ENCODE measurements around the gene CC2D2A.
"Not testable (repeated sequence)": the region's sequence is repeated elsewhere in the genome, so short reads cannot be mapped to it uniquely, and the experiment has no call there.

CC2D2A gene

GRCh38 chr4:15562623-15563022 lies 92.9 kb downstream of the CC2D2A start:
- DNase-seq: no peak

- DNase-seq: no peak
These were observed 94.2 kb downstream of the CC2D2A start for GRCh38 chr4:15563871-15564270.

DNA sequence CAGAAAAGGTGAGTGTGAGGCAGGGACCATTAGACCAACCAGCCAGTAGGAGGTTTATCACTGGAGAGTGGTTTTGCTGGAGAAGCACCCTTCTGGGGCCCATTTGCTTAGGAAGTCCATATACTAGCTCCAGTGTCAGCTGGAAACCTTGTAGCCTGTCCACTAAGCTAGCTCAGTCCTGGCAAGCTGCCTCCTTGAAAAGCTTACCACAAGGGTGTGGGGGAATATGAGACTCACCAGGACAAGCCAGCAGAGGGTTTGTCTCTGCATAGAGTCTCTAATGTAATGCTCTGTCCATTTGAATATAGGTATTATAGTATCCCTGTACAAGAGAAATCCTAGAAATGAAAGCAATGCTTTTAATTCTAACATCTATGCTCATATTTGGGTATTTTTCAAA lies 99.1 kb downstream of the CC2D2A start:
- no peak for DNase-seq

DNA sequence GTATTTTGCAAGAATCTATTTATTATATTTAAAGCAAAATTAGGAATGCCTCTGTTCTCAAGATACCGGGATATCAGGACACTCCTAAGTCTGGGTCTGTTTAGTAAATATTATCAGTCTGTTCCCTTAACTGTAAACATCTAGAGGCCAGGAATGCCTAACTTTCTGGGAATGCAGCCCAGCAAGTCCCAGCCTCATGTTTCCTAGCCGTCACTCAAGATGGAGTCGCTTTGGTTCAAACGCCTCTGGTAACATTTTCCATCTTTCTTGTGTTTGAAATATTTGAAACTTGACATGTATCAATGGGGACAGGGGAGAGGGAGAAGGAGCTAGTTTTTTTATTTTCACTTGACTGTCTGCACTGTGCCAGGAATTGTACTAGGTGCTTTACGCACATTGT lies 100.1 kb downstream of the CC2D2A start:
- no peak for DNase-seq

DNA sequence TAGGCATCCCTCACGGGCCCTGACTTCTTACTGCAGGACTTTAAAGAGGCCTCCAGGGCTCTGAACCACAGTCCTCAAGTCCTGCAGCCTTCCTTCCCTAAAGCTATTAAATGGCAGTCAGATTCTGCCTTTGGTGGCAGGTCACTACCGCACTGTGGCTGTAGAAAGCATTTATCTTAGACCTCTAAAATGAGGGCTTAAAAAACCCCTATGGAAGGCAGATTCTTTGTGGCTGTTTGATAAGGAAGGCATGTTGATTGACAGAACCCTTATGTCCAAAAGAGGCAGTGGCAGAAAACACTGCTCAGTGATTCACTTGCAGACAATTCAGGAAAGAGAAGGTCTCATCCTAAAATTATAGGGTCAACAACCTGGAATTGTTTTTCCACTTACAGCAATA lies 106.3 kb downstream of the CC2D2A start:
- no peak for DNase-seq

DNA sequence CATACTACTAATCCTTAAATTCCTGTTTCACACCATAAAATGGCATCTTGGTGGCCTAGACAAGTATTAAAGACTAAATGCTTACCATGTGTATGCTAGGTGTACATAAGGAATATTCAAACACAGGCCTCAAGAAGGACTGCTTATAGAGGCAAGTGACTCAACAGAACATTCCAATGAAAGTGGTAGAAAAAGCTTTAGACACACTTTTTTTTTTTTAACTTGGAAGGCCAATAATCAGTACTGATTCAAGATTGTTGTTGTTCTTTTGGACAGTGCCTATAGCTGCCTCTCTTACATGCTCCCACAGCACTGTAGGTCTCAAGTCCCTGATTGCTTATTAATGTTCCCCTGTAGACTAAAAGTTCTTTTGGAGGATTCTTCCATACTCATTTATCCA lies 107.8 kb downstream of the CC2D2A start:
- no peak for DNase-seq

DNA sequence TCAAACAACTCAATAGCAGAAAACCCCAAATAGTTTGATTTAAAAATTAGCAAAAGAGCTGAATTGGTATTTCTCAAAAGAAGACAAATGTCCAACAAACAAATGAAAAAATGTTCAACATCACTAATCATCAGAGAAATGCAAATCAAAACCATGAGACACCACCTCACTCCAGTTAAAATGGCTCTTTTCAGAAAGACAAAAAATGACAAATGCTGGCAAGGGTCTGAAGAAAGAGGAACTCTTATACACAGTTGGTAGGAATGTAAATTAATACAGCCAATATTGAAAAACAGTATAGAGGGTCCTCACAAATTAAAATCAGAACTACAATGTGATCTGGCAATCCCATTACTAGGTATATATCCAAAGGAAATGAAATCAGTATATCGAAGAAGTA lies 115.1 kb downstream of the CC2D2A start:
- no peak for DNase-seq

GRCh38 chr4:15585331-15585730 lies 115.6 kb downstream of the CC2D2A start:
- DNase-seq: no peak

- no peak for DNase-seq
These were observed 116.4 kb downstream of the CC2D2A start for GRCh38 chr4:15586066-15586465.

GRCh38 chr4:15587649-15588048 lies 118.0 kb downstream of the CC2D2A start:
- no peak for DNase-seq

GRCh38 chr4:15592799-15593198 lies 123.1 kb downstream of the CC2D2A start:
- DNase-seq: no peak

DNA sequence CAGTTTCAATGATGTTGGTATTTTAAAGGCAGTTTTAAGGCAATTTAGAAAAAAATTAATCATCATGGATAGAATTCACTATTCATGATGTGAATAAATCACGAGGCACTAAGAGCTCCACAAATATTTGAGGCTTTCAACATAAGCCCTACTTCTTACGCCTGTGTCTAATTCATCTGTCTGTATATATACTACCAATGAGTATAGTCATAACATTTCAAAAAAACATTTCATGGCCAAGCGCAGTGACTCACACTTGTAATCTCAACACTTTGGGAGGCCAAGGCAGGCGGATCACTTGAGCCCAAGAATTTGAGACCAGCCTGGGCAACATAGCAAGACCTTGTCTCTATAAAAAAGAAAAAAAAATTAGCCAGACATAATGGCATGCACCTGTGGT lies 129.0 kb downstream of the CC2D2A start:
- no peak for DNase-seq

GRCh38 chr4:15600176-15600575 lies 130.5 kb downstream of the CC2D2A start:
- no peak for DNase-seq

- no peak for DNase-seq
These were observed 132.2 kb downstream of the CC2D2A start for GRCh38 chr4:15601862-15602261.

DNA sequence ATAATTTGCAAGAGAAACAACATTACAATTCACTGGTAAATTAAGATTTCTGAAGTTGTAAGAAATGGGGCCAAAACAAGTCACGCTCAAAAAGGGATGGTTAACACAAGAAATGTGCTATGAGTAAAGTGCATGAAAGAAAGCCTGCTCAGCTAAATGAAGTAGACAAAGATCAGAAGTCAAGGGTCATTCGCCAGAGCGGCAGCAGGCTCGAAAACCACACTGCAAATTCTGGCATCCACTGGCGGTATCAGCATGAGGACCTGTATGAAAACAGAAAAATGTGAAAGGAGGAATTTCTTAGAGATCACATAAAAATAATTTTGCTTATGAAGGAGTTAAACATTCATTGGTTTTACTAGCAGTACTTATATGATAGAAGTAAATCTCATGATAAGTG lies 135.9 kb downstream of the CC2D2A start:
- no peak for DNase-seq

GRCh38 chr4:15610855-15611254 lies 141.2 kb downstream of the CC2D2A start:
- no peak for DNase-seq

- no peak for DNase-seq
These were observed 142.5 kb downstream of the CC2D2A start for GRCh38 chr4:15612136-15612535.

- DNase-seq: not testable (repeated sequence)
These were observed 145.2 kb downstream of the CC2D2A start for GRCh38 chr4:15614891-15615290.

DNA sequence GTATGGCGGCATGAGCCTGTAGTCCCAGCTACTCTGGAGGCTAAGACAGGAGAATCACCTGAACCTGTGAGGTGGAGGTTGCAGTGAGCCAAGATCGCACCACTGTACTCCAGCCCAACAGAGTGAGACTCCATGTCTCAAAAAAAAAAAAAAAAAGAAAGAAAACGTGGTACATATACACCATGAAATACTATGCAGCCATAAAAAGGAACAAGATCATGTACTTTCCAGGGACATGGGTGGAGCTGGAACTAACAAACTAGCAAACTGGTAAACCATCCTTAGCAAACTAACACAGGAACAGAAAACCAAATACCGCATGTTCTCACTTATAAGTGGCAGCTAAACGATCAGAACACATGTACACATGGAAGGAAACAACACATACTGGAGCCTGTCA lies 147.7 kb downstream of the CC2D2A start:
- not testable (repeated sequence) for DNase-seq

GRCh38 chr4:15636818-15637217 lies 167.1 kb downstream of the CC2D2A start:
- no peak for DNase-seq

DNA sequence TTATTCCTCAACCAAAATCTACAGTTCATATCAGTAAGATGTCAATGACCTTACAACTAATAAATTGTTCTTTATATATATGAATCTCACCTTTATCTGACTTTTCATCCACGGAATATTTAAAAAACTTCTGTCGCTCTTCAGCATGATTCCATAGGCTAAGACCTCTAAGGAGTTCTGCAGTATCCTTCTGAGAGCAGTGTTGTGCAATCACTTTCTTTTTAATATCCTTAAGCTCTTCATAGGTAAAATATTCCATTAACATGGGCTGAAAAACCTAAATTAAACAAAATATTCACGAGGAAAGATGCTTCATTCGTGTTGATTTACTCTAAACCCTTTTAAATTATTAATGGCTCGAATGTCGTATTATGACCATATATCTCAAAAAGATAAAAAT lies 168.7 kb downstream of the CC2D2A start:
- no peak for DNase-seq

DNA sequence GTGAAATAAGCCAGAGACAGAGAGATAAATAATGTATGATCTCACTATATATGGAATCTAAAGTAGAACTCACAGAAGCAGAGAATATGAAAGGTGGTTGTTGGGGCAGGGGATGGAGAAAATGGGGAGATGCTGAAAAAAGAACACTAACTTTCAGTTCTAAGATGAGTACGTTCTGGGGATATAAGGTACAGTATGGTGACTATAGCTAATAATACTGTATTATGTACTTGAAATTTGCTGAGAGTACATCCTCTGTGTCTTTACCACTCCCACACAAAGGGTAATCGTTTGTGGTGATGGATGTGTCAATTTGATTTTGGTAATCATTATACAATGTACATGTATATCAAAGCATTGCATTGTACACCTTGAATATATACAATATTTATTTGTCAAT lies 178.9 kb downstream of the CC2D2A start:
- DNase-seq: no peak

- peak; percentile 47 for DNase-seq
These were observed 180.3 kb downstream of the CC2D2A start for GRCh38 chr4:15649914-15650545.
